ENCODE measurements around the gene PRR5. TPM values are rescaled to one million over a fixed set of nuclear protein-coding genes. Genes with fewer than 3 reads are reported as not detected.
A peak's percentile ranks its signal among the peaks of the same experiment; 100 is the strongest.

PRR5 gene
- total RNA-seq, 1 experiment from 2014 or later, result 11.8 TPM

DNA sequence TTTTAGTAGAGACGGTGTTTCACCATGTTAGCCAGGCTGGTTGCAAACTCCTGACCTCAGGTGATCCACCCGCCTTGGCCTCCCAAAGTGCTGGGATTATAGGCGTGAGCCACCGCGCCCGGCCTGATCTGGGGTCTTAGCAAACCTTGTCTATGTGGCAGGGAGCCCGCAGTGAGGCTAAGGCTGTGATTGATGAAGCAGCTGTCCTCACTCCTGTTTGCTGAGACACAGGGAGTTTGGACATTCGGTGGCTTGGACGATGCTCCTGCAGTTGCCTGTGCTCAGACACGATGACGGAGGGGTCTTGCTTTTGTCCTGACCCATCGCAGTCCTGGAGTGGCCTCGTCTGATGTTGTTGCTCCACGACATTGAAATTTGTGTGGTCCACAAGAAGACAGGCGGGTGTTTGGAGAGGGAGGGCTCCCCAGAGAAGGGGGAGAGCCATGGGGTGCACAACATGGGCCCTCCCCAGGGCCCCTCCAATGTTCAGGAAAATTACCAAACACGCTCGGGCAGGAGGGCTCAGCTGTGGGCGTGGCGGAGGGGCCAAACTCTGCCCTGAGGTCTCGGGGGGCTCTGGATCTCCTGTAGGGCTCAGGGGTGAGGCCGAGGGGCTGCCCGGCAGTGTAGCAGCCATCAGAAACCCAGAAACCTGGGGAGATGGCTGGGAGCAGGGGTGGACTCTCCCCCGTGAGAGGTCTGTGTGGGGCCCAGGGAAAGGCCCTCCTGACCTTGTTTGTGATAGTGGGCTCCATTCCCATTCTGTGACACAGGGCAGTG lies 41.8 kb upstream of the PRR5 start:
- H2BK5ac ChIP-seq (ENCODE audit: insufficient read length, low read length), result no peak overlapping the region
- no peak overlapping the region for H3K27ac ChIP-seq (ENCODE audit: insufficient read length, low read depth, low read length)
- H4K91ac ChIP-seq (ENCODE audit: insufficient read length, low read depth, low read length), result no peak overlapping the region
- H4K8ac ChIP-seq (replicated peaks; ENCODE audit: insufficient read length, low read depth, low read length), result no peak overlapping the region
- no peak overlapping the region for H2AK5ac ChIP-seq (ENCODE audit: insufficient read length, low read length)
- Mint-ChIP-seq H3K9me3 (peaks cover 0 to 3% of the 10 kb centered on the region in 2 experiments; a peak in 2 of 5 replicates), H3K27ac (peak overlapping the region in 1 of 3 experiments; percentile 95; a peak in 1 of 7 replicates), H3K27me3 (ENCODE audit: low read depth) (peaks cover 41% of the 10 kb centered on the region), H3K4me1 (peaks cover 15 to 20% of the 10 kb centered on the region in 2 experiments), H3K36me3 (ENCODE audit: insufficient read depth in 1 of 3, low read depth in 3 of 3) (no peaks in the 10 kb centered on the region; a peak in 2 of 7 replicates), H3K4me3 (no peak overlapping the region)
- no peak overlapping the region for H2BK120ac ChIP-seq (ENCODE audit: low read depth, low read length, poor library complexity, severe bottlenecking)
- no peaks in the 10 kb centered on the region for H4K20me1 ChIP-seq (ENCODE audit: control insufficient read depth, insufficient read depth, insufficient read length)
- H3K23me2 ChIP-seq (ENCODE audit: insufficient read length, low read depth, low read length, poor library complexity, severe bottlenecking), result no peaks in the 10 kb centered on the region
- no peak overlapping the region for H3K4ac ChIP-seq (ENCODE audit: low read depth, low read length)
- no CpG with 5 or more reads among the region's 23 CpGs for WGBS (ENCODE audit: extremely low coverage, insufficient read length, low lambda C conversion rate)
- H3T11ph ChIP-seq (ENCODE audit: low read length), result no peak overlapping the region
- TF ChIP-seq, protein P1, sequence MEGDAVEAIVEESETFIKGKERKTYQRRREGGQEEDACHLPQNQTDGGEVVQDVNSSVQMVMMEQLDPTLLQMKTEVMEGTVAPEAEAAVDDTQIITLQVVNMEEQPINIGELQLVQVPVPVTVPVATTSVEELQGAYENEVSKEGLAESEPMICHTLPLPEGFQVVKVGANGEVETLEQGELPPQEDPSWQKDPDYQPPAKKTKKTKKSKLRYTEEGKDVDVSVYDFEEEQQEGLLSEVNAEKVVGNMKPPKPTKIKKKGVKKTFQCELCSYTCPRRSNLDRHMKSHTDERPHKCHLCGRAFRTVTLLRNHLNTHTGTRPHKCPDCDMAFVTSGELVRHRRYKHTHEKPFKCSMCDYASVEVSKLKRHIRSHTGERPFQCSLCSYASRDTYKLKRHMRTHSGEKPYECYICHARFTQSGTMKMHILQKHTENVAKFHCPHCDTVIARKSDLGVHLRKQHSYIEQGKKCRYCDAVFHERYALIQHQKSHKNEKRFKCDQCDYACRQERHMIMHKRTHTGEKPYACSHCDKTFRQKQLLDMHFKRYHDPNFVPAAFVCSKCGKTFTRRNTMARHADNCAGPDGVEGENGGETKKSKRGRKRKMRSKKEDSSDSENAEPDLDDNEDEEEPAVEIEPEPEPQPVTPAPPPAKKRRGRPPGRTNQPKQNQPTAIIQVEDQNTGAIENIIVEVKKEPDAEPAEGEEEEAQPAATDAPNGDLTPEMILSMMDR (conservative IDR thresholded peaks at IDR 0.05), result no peak
- no peak overlapping the region for H3K4me2 ChIP-seq (ENCODE audit: insufficient read depth, insufficient read length, low read length)
- no peak overlapping the region for H2BK12ac ChIP-seq (ENCODE audit: insufficient read length, low read depth, low read length)
- no peak overlapping the region for H3K9ac ChIP-seq (ENCODE audit: extremely low read depth, insufficient read length, low read length)
- no peak overlapping the region for H3K14ac ChIP-seq (ENCODE audit: insufficient read depth, low read length)
- no peak overlapping the region for H4K5ac ChIP-seq (ENCODE audit: insufficient read length, low read depth, low read length)
- no peak overlapping the region for H3K23ac ChIP-seq (ENCODE audit: insufficient read length, low read depth, low read length)
- no peak overlapping the region for H3K56ac ChIP-seq (ENCODE audit: insufficient read length, low read depth, low read length)
- no peak for DNase-seq
- no peaks in the 10 kb centered on the region for H3K27me3 ChIP-seq (ENCODE audit: insufficient read depth, low read length)
- H3K79me1 ChIP-seq (ENCODE audit: insufficient read depth, low read depth, low read length, poor library complexity, severe bottlenecking), result no peaks in the 10 kb centered on the region
- no peaks in the 10 kb centered on the region; the same call in 1 of the 2 replicates for H3K4me1 ChIP-seq (ENCODE audit: insufficient read depth, low read length)
- no peaks in the 10 kb centered on the region for H3K79me2 ChIP-seq (ENCODE audit: insufficient read depth, low read length)
- no peaks in the 10 kb centered on the region for H3K9me3 ChIP-seq (ENCODE audit: control insufficient read depth, low read depth, low read length)
- H3K18ac ChIP-seq (ENCODE audit: insufficient read length, low read depth, low read length), result no peak overlapping the region
- no peak overlapping the region for H2BK20ac ChIP-seq (ENCODE audit: low read depth, low read length, poor library complexity, severe bottlenecking)
- H2BK15ac ChIP-seq (ENCODE audit: low read depth, low read length), result no peak overlapping the region
- H2AFZ ChIP-seq (ENCODE audit: low read length), result no peak overlapping the region
